ENCODE measurements around the gene ZNF143.

Gene ZNF143

GRCh38 chr11:9550191-9550628 is 89.4 kb downstream of the ZNF143 start:
- no peak for DNase-seq

GRCh38 chr11:9561279-9561982 is 100.6 kb downstream of the ZNF143 start:
- no peak for DNase-seq

GRCh38 chr11:9562716-9563115 is 101.9 kb downstream of the ZNF143 start:
- DNase-seq = no peak

GRCh38 chr11:9563196-9563730 is 102.5 kb downstream of the ZNF143 start:
- no peak for DNase-seq

- DNase-seq = peak; percentile 34
Measured at GRCh38 chr11:9565822-9566560, 105.2 kb downstream of the ZNF143 start.

- DNase-seq = no peak
Measured at GRCh38 chr11:9566561-9567063, 105.8 kb downstream of the ZNF143 start.

- no peak for DNase-seq
Measured at GRCh38 chr11:9567401-9567800, 106.6 kb downstream of the ZNF143 start.

GRCh38 chr11:9568161-9568853 is 107.5 kb downstream of the ZNF143 start:
- DNase-seq = no peak

- DNase-seq = no peak
Measured at GRCh38 chr11:9568854-9569587, 108.2 kb downstream of the ZNF143 start.

GRCh38 chr11:9569588-9570164 is 108.9 kb downstream of the ZNF143 start:
- DNase-seq = no peak

- no peak for DNase-seq
Measured at GRCh38 chr11:9570313-9571025, 109.7 kb downstream of the ZNF143 start.

- DNase-seq = no peak
Measured at GRCh38 chr11:9571071-9571762, 110.4 kb downstream of the ZNF143 start.

- no peak for DNase-seq
Measured at GRCh38 chr11:9571763-9572115, 110.9 kb downstream of the ZNF143 start.

GRCh38 chr11:9573052-9573774 is 112.4 kb downstream of the ZNF143 start, which contains the start of gene WEE1:
Gene WEE1, plus strand, starts transcription at chr11:9573670. Its CDS starts 264 bp downstream, at chr11:9573934.
- peak; percentile 94 for DNase-seq

- no peak for DNase-seq
Measured at GRCh38 chr11:9573775-9574621, 113.2 kb downstream of the ZNF143 start.

GRCh38 chr11:9574622-9575259 is 113.9 kb downstream of the ZNF143 start:
- DNase-seq = no peak

GRCh38 chr11:9575260-9576240 is 114.7 kb downstream of the ZNF143 start:
- DNase-seq = no peak
